IPS-18c (cell line): ENCODE data around the gene TGFA.

Source experiments
- H3K4me3 ChIP-seq: 2 replicates; pipeline ENCODE4 v1.7.0; 2013; ENCODE audit warnings: low read depth, mild to moderate bottlenecking, low read length, moderate library complexity; ENCODE audit not compliant: insufficient read depth
- H3K9me3 ChIP-seq: one replicate; pipeline ENCODE4 v1.6.1; 2013; ENCODE audit warnings: mild to moderate bottlenecking, low read length, moderate library complexity; ENCODE audit not compliant: control insufficient read depth, insufficient read depth

The TGFA gene

GRCh38 chr2:70531419-70532086, 22.1 kb downstream of the TGFA start:
- Histone ChIP-seq H3K9me3 (no peaks in the 10 kb centered on the region), H3K4me3 (no peak overlapping the region)

- no peak overlapping the region for H3K4me3 ChIP-seq
- H3K9me3 ChIP-seq: no peaks in the 10 kb centered on the region
Measured at GRCh38 chr2:70529610-70530009, 24.0 kb downstream of the TGFA start.

DNA sequence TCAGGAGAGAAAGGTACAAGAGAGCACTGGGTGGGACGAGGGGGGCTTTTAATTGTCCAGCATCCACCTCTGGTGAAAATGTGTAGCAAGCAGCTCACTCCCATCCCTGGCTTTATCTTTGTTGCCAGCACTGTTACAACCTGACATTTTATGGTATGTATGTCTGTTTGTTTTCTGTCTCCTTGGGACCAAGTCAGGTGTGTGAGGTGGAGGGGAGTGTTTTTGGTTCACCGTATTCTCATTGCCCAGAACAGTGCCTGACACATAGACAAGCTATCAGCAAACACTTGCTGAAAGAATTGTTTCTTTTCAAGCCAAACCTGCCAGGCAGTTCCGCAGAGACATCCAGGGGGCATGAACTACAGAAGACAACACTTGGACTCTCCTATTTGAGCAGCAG, 24.7 kb downstream of the TGFA start:
- Histone ChIP-seq H3K9me3 (no peaks in the 10 kb centered on the region), H3K4me3 (no peak overlapping the region)

- H3K9me3 ChIP-seq: no peaks in the 10 kb centered on the region
- no peak overlapping the region for H3K4me3 ChIP-seq
Measured at GRCh38 chr2:70528276-70528675, 25.4 kb downstream of the TGFA start.

DNA sequence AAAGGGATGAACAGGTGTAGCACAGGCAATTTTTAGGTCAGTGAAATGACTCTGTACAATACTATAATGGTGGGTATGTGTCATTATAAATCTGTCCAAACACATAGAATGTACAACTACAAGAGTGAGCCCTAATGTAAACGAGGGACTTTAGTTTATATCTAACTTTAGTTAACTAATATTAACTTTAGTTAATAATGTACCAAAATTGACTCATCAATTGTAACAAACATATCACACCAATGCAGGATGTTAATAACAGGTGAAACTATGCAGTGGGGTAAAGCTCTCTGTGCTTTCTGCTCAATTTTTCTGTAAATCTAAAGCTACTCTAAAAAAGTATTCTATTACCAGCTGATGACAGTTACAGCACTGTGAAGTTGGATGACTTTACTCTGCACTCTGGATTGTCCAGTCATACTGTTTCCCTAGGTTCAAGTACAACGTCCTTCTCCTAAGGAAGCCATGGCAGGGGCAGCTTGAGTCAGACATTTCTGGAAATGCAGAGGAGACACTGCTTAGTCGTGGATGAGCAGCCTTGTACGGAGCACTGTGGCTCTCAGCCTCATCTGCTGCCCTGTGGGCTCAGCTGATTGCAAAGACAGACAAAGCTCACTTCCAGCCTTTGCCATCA, 26.1 kb downstream of the TGFA start:
- H3K4me3 ChIP-seq: no peak overlapping the region
- H3K9me3 ChIP-seq: no peaks in the 10 kb centered on the region

DNA sequence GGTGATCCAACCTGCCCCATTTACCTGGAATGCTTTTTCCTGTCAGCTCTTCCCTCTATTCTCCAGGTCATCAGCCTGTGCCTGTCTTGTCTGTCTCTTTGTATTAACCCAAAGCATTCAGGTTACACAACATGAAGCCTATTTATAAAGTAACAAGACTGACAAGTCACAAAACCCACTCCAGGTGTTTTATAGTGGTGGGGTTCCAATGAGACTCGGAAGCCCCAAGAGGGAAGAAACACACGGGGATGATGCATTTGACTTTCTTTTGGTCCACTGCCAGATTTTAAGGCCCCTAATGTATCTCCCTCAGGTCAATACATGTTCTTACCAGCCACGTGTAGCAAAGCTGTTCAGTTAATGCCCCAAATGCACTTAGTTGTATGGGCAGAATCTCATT, 27.5 kb downstream of the TGFA start:
- Histone ChIP-seq H3K4me3 (no peak overlapping the region), H3K9me3 (no peaks in the 10 kb centered on the region)

DNA sequence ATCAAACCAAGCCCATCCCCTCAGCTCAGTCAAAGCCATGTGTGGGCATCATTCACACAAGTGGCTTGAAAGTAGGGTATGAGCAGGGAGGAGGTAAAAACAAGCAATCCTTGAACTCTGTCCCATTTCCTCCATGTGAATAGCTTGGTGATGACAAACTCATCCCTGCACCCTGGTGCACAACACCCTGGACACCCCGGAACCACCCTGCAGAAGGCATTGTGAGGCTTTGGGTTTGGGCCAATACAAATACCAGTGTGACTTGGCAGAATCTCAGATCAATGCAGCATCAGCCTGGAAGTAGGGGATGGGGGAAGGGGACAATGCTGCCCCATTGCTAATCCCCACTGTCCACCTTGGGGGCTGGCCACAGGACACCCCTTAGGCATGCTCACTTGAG, 28.6 kb downstream of the TGFA start:
- Histone ChIP-seq H3K4me3 (no peak overlapping the region), H3K9me3 (no peaks in the 10 kb centered on the region)

DNA sequence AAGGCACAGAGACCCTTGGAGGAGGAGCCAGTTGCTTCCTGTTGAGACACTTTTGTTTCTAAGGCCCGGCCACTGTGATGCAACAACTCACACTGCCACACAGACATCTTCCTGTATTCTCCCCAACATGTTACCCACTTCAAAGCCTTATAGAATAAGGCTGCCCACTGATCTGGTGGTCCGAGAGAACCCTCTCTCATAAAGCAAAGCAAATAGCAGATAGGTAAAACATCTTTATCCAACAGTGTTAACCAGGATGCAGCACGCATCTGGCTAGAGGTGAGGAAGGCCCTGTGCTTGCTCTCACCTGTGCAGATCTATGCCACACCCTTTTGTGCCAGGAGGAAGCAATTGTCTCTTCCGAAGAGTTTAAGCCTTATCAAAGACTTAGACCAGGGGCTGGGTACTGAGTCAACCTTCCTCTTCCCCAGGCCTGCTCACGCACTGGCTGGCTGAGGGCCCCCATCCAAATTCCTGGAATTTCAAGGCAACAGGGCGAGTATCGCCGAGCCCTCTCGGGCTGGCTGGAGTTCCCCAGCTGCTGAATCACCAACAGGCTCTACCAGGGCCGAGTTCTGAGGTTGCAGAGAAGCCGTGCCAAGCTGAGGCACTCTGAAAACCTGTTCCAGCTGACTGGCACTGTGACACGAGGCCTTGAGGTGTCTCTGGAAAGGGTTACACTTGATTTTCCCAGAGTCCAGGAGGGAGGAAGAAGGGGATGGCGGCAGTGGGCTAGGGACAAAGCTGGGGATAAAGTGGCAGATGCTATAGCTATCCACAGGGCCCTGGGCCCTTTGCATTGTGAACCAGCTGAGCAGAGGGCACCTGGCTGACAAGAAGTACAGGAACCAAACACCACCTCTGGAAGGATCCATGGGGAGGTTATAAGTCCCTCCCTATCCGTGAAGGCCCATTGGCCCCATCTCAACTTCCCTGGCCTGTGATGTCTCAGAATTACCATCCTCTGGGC, 29.3 kb downstream of the TGFA start:
- H3K4me3 ChIP-seq: no peak overlapping the region
- H3K9me3 ChIP-seq: no peaks in the 10 kb centered on the region

DNA sequence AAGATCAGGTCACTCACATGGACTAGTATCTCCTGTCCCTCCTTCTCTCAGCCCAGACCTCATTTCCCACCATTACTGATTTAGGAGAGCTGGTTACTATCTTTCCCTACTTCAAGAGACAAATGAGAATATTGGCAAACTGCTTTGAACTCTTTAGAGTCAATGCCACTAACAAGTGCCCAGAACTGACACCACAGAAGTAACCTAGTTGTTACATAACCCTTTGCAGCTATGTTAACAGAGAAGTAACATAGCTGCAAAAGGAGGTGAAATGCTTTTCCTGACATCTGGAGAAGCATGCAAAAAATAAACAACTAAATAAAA, 30.0 kb downstream of the TGFA start:
- no peaks in the 10 kb centered on the region for H3K9me3 ChIP-seq
- H3K4me3 ChIP-seq: no peak overlapping the region

DNA sequence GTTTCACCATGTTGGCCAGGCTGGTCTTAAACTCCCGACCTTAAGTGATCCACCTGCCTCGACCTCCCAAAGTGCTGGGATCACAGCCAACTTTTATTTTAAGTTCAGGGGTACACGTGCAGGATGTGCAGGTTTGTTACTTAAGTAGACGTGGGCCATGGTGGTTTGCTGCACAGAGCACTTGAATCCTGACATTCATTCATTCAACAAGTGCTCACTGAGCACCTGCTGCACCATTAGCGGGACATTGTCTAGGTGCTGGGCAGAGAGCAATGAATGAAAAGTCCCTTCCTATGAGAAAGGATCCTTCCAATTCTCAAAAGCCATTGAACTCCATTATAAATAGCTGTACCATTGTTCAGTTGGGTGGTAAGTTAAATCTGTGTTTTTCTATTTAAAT, 31.0 kb downstream of the TGFA start:
- Histone ChIP-seq H3K9me3 (no peaks in the 10 kb centered on the region), H3K4me3 (no peak overlapping the region)

- Histone ChIP-seq H3K4me3 (no peak overlapping the region), H3K9me3 (no peaks in the 10 kb centered on the region)
Measured at GRCh38 chr2:70520825-70521224, 32.8 kb downstream of the TGFA start.

DNA sequence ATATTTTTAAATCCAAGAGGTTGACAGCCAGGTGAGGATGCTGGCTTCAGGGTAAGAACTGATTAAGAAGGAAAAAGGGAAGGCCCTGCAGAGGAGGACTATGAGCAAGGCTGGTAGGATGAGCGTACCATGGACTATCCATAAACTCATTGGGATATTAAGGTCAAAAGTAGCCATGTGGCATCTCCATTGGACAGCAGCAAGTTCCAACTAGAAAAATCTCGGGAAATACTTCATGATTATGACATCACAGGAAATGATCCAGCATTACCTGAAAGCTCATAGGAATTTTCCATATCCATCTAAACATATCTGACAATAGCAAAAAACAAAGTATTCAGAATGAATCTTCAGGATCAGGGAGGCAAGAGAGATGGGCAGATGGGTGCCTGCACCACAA, 34.2 kb downstream of the TGFA start:
- H3K9me3 ChIP-seq: no peaks in the 10 kb centered on the region
- no peak overlapping the region for H3K4me3 ChIP-seq

DNA sequence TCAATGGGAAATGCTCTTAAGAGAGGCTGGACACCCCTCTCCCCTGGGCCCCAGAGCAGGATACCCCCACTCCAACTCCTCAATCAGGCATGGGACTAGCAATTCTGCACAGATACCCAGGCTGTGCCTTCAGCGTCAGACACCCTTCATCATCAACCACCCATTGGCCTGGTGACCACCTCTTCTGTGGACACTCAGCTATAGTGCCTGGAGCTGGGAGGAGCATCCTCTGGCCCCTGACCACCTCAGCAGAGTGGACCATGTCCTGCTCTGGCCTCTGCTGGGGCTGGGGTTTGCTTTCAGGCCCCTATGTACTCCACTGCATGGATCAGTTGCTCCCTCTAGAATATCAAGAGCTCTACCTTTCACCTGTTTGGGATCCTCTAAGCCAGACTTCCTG, 35.1 kb downstream of the TGFA start:
- Histone ChIP-seq H3K4me3 (no peak overlapping the region), H3K9me3 (no peaks in the 10 kb centered on the region)

- no peak overlapping the region for H3K4me3 ChIP-seq
- no peaks in the 10 kb centered on the region for H3K9me3 ChIP-seq
Measured at GRCh38 chr2:70517804-70518203, 35.8 kb downstream of the TGFA start.

- H3K4me3 ChIP-seq: no peak overlapping the region
- H3K9me3 ChIP-seq: no peaks in the 10 kb centered on the region
Measured at GRCh38 chr2:70516596-70516995, 37.0 kb downstream of the TGFA start.

DNA sequence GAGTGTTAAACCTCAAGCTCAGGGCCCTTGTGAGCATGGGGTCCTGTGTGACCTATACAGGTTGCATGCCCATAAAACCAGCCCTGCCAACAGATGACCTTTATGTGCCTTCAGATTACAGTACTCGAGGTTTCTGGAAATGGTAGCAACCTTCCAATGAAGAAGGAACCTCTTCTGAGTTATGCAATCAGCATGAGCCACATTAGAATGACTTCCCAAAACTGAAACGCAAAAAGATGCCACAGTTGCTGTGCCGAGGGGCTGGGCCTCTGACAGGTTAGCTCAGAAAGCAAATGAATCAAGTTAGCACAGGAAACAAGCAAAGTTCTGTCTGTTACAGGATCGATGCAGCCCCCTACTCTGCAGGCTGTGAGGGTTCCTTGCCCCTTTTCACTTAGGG, 37.7 kb downstream of the TGFA start:
- H3K4me3 ChIP-seq: no peak overlapping the region
- no peaks in the 10 kb centered on the region for H3K9me3 ChIP-seq

GRCh38 chr2:70514612-70515055, 39.0 kb downstream of the TGFA start:
- Histone ChIP-seq H3K4me3 (no peak overlapping the region), H3K9me3 (no peaks in the 10 kb centered on the region)

- H3K4me3 ChIP-seq: no peak overlapping the region
- H3K9me3 ChIP-seq: no peaks in the 10 kb centered on the region
Measured at GRCh38 chr2:70513738-70514137, 39.9 kb downstream of the TGFA start.
